Inflammatory macrophage treated with lipopolysaccharide for 1 hour (primary cell): ENCODE results near the gene HLA-DOB.
A peak's percentile ranks its signal among the peaks of the same experiment; 100 is the strongest.
"Not testable (repeated sequence)": the region's sequence is repeated elsewhere in the genome, so short reads cannot be mapped to it uniquely, and the experiment has no call there.

Experiments used
- DNase-seq, 2 donors: peaks; one replicate each; pipeline ENCODE4 v3.0.0-alpha.2; 2020 to 2022

HLA-DOB gene

DNA sequence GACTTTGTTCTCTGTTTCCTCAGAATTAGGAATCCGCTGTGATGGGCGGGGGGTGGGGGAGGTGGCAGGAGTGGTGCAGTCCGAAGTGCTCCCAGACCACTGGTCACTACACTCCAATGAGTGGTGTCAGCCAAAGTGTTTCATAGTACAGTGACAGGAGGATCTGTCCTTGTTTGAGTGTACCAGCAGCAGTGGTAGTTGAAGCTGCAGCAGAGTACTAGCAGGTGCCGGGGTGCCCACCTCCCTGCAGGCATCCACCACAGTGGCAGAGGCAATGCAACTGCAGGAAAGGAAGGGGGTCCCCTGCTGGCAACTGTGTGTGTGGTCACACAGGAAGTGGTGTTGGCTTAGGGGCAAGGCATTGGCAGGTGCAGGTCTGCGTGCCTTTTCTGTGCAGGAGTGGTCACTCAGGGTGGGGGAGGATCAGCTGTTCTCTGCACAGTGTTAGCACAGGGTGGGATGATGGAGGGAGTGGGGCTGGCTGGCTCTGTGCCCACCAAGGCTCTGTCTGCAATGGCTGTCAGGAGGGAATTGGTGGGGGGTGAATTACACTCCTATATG, 9.7 kb downstream of the HLA-DOB start:
- DNase-seq: no peak

GRCh38 chr6:32805404-32805803, 11.4 kb downstream of the HLA-DOB start:
- not testable (repeated sequence) for DNase-seq

GRCh38 chr6:32803416-32803815, 13.4 kb downstream of the HLA-DOB start:
- DNase-seq: no peak

- no peak for DNase-seq
Observed at GRCh38 chr6:32799740-32800139, 17.1 kb downstream of the HLA-DOB start.

DNA sequence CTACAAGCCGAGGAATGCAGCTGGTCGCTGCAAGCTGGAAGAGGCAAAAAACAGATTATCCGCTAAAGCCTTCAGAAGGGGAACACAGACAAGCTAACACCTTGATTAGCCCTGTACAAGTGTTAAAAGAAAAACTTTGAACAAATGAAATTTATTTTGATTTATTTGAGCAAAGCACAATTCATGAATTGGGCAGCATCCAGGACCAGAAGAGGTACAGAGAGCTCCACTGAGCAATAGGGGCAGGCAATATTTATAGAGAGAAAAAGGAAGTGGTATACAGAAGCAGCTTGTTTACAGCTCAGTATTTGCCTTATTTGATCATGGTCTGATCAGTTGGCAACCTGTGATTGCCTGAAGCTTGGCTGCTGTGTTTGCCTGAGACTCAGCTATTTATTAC, 17.6 kb downstream of the HLA-DOB start:
- no peak for DNase-seq

GRCh38 chr6:32796848-32797776, 19.7 kb downstream of the HLA-DOB start:
- peak; percentile 69 to 97 for DNase-seq

DNA sequence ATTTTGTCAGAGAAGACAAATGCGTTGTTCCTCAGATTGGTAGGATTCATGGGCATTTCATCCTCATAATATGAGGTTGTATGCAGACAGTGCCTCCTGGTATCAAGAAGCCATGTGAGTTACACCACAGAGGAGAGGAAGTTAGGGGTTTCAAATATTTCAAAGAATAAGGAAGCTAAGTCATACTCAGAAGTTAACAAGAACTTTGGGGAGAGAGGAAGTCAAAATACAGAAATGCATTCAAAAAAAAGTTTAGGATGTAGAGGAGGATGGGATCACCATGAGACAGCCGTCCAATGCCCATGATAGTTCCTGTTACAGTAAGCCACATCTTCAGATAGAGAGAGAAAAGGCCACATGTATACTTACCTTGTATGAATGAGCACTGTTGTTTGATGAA, 22.3 kb downstream of the HLA-DOB start:
- DNase-seq: peak; percentile 86 to 94

DNA sequence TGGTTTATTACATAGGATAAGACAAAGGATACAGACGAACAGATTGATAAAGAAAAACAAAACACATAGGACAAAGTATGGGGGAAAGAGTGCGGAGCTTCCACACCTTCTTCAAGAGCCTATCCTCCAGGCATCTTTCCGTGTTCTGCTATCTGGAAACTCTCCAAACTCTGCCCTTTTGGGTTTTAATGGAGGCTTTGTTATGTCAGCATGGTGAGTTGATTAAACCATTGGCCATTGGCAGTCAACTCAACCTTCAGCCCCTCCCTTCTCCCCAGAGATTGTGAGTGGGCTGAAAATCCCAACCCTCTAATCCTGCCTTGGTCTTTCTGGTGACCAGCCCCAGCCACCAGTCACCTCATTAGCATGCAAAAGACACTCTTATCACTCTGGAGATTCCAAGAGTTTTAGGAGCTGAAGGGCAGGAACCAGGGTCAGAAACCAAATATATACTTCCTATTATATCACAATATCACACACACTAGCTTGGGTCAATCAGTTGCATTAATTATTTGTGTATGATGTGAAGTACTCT, 23.8 kb downstream of the HLA-DOB start:
- DNase-seq: peak; percentile 51 to 60

DNA sequence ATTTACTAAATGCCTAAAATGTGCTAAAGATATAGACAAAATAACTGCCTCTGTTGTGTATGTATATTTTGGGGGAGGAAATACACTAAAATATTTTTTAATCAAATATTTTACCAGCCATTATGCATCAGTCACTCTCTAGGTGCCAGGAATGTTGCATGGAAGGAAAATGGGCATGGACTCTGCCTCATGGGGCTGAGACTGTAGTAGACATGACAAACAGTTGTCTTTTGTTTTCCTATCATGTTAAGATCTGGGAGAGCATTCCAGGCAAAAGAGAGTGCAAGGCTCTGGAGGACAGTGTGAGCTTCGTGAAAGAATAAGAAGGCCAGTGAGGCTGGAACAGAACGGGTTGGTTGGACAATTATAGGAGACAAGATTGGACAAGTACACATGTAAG, 26.5 kb downstream of the HLA-DOB start:
- no peak for DNase-seq

DNA sequence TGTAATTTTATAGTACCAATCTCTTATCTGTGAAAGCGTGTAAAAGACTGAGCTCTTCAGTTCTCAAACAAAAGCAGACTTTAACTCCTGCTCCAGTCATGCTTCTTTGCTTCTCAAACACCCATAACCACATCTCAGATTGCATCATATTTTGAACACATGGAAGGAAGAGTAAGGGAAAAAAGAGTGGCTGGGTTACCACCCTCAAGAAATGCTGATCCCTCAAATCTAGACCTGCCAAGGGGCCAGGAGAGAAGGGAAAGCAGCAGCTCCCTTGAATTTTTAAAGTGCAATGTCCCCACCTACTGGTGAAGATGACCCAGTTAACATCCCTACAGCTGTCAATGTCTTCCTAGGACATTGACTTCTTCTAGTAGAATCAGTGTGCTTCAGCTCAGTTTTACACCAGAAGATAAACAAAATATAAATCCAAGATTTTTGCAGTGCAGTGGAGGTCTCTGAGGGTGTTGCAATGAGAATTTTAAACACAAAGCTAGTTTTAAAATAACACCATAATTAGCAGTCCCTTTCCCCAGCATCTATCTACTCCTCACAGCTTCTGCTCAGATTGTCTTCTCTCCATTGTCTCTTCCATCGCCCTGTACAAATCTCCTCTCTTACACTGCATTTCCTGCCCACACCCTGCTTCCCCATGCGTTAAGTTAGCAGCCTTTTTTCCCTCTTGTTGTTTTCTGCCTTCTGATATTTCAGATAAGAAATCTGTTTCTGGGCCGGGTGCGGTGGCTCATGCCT, 30.8 kb downstream of the HLA-DOB start:
- peak; percentile 82 to 94 for DNase-seq

DNA sequence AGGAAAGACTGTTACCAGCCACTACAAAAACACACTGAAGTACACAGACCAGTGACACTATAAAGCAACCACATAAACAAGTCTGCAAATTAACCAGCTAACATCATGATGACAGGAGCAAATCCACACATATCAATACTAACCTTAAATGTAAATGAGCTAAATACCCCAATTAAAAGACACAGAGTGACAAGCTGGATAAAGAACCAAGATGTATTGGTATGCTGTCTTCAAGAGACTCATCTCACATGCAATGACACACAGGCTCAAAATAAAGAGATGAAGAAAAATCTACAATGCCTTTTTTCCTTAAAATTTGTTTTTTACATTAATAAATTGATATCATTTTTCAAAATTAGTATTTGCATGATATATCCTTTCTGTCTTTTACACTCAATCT, 33.9 kb downstream of the HLA-DOB start:
- DNase-seq: not testable (repeated sequence)

DNA sequence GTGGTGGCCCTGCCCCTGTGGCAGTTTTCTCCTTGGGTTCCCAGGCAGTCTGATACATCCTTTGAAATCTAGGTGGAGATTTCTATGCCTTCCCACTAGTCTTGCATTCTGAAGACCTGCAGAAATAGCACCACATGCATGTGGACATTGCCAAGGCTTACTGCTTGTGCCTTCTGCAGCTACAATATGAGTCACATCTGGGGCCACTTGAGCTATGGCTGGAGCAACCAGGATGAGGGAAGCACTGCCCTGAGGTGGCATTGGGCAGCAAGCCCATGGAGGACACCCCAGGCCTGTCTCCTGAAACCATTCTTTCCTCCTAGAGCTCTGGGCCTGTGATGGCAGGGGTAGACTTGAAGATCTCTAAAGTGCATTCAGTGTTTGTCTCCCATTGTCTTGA, 37.8 kb downstream of the HLA-DOB start:
- DNase-seq: no peak

- no peak for DNase-seq
Observed at GRCh38 chr6:32775071-32775470, 41.7 kb downstream of the HLA-DOB start.

GRCh38 chr6:32774426-32774825, 42.4 kb downstream of the HLA-DOB start:
- DNase-seq: peak; percentile 60 to 66

- no peak for DNase-seq
Observed at GRCh38 chr6:32772656-32773055, 44.1 kb downstream of the HLA-DOB start.

DNA sequence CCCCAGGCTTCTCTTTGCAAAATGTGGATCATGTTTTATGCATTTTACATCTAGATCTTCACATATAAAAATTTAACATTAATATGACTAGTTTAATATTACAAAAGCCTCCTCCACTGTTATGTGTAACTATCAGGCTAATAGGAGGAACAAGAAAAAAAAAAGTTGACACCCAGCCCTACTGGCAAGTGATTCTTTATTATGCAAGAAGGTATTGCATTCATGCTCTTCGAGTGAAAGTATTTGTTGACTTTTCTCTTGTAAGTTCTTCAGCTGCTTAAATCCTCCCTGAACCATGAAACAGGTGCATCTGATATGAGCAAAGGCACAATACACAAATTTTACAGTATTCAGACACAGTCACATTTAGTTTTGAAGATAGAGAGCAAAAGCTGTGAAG, 52.8 kb downstream of the HLA-DOB start:
- peak; percentile 64 for DNase-seq

DNA sequence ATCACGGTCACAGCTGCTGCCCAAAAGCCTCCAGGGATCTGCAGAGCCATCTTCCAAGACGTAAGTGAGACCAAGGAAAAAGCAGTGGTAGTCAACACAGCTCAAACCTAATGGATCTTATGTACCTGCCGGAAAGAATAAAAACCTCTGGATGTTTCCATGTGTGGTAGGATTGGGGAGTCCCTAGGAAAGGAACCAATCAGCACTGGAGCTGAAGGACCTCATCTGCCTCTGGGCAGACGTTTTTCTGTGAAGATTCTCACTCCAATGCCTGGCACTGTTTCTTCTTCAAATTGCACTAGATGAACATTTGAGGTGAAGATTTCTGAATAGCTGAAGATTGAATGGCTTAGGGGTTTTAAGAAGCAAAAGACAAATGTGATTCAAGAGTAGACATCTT, 53.4 kb downstream of the HLA-DOB start, which contains the start of gene HLA-DQB2:
Gene HLA-DQB2 (minus strand): TSS at position 112 of the 400 bp plus-strand sequence. CDS start 62 bp downstream, at position 50.
- no peak for DNase-seq
